Adipocyte (in vitro differentiated cells): ENCODE results near the gene CELSR3.

Source experiments
- DNase-seq: peaks from one replicate; pipeline ENCODE4 v3.0.0-alpha.2; 2015; ENCODE audit warnings: low read depth
- H3K27me3 ChIP-seq: replicated peaks from 2 replicates; pipeline ENCODE4 v1.7.0; 2013; ENCODE audit warnings: mild to moderate bottlenecking, low read length, moderate library complexity; ENCODE audit not compliant: control insufficient read depth, insufficient read depth
- H3K36me3 ChIP-seq: 2 replicates; pipeline ENCODE4 v1.7.0; 2013; ENCODE audit warnings: low read length, mild to moderate bottlenecking, moderate library complexity; ENCODE audit not compliant: control insufficient read depth, insufficient read depth, severe bottlenecking
- H3K4me1 ChIP-seq: 2 replicates; pipeline ENCODE4 v1.7.0; 2013; ENCODE audit warnings: mild to moderate bottlenecking, low read length, moderate library complexity; ENCODE audit not compliant: control insufficient read depth, insufficient read depth
- H3K4me3 ChIP-seq: 2 replicates; pipeline ENCODE4 v1.7.0; 2013; ENCODE audit warnings: mild to moderate bottlenecking, low read length, moderate library complexity
- H3K9ac ChIP-seq: 2 replicates; pipeline ENCODE4 v1.7.0; 2013; ENCODE audit warnings: mild to moderate bottlenecking, low read length, moderate library complexity
- H3K9me3 ChIP-seq: 2 replicates; pipeline ENCODE4 v1.7.0; 2013; ENCODE audit warnings: mild to moderate bottlenecking, low read length, moderate library complexity; ENCODE audit not compliant: control insufficient read depth

Gene CELSR3

DNA sequence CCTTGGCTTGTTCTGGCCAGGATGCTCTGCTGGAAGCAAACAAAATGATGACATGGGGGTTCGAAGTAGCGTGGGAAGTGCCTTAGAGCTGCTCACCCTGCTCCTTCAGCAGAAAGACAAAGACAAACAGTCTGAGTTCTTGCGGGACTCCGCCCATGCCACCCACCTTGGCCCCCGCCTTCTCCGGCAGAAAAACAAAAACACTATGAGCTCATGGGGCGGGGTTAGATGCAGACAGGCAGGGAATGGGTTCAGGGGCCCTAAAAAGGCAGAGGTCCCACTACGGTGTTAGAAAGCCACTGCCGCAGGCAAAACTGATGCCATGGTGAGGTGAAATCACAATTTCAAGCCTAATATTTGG, 32.7 kb upstream of the CELSR3 start:
- peak overlapping the region; percentile 91 for H3K9ac ChIP-seq
- H3K4me3 ChIP-seq: peak overlapping the region; percentile 87
- H3K36me3 ChIP-seq: peaks cover 65% of the 10 kb centered on the region
- peaks cover 48% of the 10 kb centered on the region for H3K4me1 ChIP-seq
- H3K27me3 ChIP-seq: no peaks in the 10 kb centered on the region
- no peaks in the 10 kb centered on the region for H3K9me3 ChIP-seq
- DNase-seq: peak; percentile 64

DNA sequence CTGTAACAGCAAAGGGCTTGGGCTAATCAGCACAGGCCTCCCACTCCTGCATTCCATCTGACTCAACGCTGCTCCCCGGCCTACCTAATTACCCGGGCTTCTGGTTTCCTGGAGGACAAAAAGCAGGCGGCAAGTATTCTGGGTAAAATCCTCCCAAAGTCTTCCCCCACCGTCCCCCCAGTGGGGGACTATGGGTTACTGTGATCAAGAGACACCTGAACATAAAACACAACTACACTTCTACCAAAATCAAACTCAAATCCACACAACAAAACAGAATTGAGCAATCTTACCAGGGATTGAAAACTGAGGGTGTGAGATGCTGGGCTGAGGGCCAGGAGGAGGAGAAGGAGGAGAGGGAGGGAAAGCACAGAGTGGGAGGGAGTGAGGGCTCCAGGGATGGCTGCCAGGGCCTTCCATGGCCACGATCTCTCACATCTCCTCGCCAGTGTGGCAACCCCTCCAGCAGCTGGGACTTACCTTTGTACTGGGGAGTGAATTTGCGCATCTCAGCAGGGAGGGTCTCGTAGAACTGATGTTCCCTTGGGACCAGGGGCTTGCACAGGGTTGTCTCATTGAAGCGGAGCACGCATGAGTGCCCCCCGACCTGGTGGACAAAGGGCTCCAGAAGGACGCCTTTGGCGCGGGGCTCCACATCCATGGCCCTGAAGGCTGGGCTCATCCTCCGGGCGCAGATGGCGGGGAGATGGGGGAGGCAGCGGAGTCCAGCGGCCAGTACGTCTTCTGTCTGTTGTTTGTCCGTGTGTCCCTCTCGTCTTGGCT, 32.1 kb upstream of the CELSR3 start:
- DNase-seq: peak; percentile 95
- Histone ChIP-seq H3K36me3 (peaks cover 65% of the 10 kb centered on the region), H3K4me3 (peak overlapping the region; percentile 87)

DNA sequence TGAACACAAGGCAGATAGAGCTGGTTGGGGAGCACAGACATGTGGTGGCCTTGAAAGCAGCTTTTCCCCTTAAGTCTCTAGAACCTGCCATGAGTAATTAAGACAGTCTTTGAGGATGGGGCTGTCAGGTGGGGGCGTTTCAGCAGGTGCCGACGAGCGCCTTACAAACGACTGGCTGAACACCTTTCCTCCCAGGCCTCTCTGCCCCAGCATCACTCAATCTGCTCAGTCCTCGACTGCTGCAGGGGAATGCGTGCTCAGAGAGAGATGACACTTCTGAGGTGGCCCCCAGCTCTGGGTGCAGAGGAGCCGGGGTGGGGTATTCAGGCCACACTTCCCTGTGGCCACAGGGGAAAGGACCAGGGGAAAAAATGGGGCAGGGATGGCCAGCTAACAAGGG, 31.1 kb upstream of the CELSR3 start:
- H3K27me3 ChIP-seq: no peaks in the 10 kb centered on the region
- H3K4me3 ChIP-seq: peak overlapping the region; percentile 87
- H3K9ac ChIP-seq: peak overlapping the region; percentile 91
- peaks cover 65% of the 10 kb centered on the region for H3K36me3 ChIP-seq
- H3K9me3 ChIP-seq: no peaks in the 10 kb centered on the region
- H3K4me1 ChIP-seq: peaks cover 43% of the 10 kb centered on the region
- no peak for DNase-seq

More for the DNA sequence above, 32.1 kb upstream of the CELSR3 start:
- Histone ChIP-seq H3K9ac (peak overlapping the region; percentile 91), H3K9me3 (no peaks in the 10 kb centered on the region), H3K27me3 (no peaks in the 10 kb centered on the region), H3K4me1 (peaks cover 43% of the 10 kb centered on the region)

DNA sequence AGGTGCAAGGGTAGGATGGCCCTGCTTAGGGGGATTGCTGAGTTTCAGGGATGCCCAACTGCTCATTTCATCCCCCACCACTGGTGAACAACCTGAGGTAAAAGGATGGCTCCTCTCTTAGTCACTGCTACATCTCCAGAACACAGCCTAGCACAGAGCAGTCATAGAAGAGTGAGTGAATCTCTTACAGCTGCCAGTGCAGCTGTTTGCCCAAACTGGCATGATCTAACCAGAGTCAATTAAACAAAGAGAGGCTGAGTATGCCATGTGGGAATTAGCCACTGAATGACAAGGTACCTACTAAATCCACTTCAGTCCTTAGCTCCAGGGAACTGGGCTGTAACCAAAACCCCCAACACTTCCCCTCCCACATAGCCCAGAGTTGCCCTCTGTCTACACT, 29.9 kb upstream of the CELSR3 start:
- Histone ChIP-seq H3K4me1 (peaks cover 41% of the 10 kb centered on the region), H3K9ac (peak overlapping the region; percentile 91), H3K4me3 (peak overlapping the region; percentile 87), H3K9me3 (no peaks in the 10 kb centered on the region), H3K36me3 (peaks cover 69% of the 10 kb centered on the region), H3K27me3 (no peaks in the 10 kb centered on the region)
- no peak for DNase-seq

DNA sequence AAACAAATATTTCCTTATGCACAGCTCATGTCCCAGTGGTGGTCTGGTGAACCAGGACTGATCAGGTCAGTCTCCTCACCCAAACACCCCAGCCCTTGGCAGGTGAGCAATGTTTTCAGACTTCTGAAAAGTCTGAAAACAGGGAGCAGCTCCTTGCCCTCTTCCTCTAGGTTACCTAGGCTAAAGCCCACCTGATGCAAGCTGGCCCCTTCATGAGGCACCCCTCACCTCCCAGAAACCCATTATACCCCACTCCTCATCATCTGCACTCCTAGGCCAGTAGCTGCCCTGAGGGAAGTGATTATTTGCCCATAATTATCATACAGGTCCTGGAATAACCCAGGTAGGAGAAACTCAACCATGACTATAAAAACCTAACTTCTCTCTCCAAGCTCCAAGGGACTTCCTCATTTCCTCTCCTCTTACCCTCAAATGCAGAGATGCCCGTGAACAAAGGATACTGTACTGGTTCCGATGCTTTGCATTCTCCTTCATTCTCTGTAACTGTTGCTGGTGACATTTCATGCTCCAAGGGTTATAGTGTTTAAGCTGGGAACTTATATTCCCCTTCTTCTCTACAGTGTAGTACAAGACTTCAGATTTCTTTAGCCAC, 28.3 kb upstream of the CELSR3 start:
- H3K36me3 ChIP-seq: peaks cover 71% of the 10 kb centered on the region
- no peaks in the 10 kb centered on the region for H3K27me3 ChIP-seq
- H3K9ac ChIP-seq: no peak overlapping the region
- no peaks in the 10 kb centered on the region for H3K9me3 ChIP-seq
- H3K4me3 ChIP-seq: no peak overlapping the region
- peaks cover 32% of the 10 kb centered on the region for H3K4me1 ChIP-seq
- no peak for DNase-seq

DNA sequence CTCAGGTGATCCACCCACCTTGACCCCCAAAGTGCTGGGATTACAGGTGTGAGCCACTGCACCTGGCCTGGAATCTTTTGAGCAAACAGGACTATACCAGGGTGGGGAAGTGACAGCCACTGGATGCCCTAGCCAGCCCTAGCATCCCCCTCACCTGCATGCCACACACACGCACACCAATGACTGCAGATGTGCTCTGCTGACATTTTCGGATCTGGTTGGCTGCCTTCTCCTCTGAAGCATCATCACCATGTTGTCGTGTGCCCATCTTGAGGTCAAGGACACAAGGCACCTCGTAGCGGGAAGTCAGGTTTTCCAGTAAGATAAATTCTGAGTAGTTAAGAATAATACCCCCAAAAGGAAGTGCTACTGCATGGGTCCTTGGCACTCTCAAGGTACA, 26.7 kb upstream of the CELSR3 start:
- Histone ChIP-seq H3K36me3 (peaks cover 67% of the 10 kb centered on the region), H3K9ac (no peak overlapping the region), H3K27me3 (no peaks in the 10 kb centered on the region), H3K4me1 (peaks cover 29% of the 10 kb centered on the region), H3K9me3 (no peaks in the 10 kb centered on the region), H3K4me3 (no peak overlapping the region)
- no peak for DNase-seq

DNA sequence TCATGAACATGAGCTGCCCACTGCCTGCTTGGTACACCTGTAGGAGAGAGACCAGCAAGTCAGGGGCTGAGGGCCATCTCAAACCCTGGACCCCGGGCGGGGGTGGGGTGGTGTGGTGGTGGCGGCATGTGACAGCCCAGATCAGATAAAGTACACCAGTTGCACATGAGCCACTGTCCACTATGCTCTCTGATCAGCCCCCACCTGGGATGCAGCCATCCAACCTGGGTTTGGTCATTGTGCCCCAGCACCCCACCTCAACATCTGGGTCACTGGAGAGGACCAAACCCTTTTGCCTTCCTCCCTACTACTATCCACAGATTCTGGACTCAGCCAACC, 26.0 kb upstream of the CELSR3 start:
- no peak for DNase-seq
- H3K9me3 ChIP-seq: no peaks in the 10 kb centered on the region
- H3K4me3 ChIP-seq: no peak overlapping the region
- H3K36me3 ChIP-seq: peaks cover 64% of the 10 kb centered on the region
- no peaks in the 10 kb centered on the region for H3K27me3 ChIP-seq
- H3K4me1 ChIP-seq: peaks cover 29% of the 10 kb centered on the region
- no peak overlapping the region for H3K9ac ChIP-seq

DNA sequence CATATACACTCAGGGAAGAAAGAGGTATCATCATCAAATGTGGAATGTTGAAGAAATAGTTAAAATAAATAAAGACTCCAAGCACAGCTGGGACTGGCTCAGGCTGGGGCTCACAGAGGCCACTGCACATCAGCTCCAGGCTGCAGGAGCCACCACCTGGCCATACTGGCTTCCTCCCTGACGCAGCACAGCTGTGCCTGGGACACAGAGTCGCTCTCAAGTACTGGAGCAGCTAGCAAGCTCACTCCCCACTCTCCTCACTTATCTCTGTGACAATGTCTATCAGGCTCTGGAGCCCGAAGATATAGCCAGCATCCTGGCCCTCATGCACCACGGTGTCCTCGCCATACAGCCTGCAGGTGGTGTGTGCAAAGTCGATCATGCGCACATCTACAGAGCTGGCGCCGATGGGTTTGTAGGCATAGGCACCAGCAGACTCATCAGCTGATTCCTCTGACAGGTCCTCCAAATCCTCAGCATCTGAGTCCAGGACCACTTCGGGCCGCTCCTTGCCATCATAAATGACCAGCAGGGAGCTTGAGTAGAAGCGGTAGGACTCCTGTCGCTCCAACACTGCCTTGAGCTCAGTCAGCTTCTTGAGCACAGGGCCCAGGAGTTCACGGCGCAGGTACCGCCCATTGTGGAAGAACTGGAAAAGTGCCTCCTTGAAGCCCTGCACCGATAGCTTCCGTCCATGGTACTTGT, 25.5 kb upstream of the CELSR3 start:
- Histone ChIP-seq H3K9ac (no peak overlapping the region), H3K36me3 (peaks cover 59% of the 10 kb centered on the region), H3K4me1 (peaks cover 28% of the 10 kb centered on the region), H3K9me3 (no peaks in the 10 kb centered on the region), H3K27me3 (no peaks in the 10 kb centered on the region), H3K4me3 (no peak overlapping the region)
- DNase-seq: no peak

DNA sequence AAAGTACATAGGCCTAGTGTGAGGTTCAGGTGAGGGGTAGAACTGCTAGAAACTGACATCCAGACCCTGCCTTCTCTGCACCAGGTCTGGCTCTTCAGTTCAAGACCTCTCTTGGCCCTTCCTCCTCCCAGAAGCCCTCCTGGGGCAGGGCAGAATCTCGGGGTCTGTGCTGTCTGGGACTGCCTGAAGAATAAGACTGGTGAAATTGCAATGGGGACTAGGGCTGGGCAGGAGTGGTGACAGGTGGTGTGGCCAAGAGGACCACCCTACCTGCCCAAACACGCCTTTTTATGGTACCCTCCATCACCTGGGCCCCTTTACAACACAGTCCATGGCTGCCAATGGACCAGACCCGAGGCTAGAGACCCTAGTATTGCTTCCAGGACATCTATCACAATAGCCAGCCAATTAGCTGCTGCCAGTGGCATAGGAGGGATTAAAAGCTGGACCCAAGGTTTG, 24.6 kb upstream of the CELSR3 start:
- Histone ChIP-seq H3K9me3 (no peaks in the 10 kb centered on the region), H3K4me3 (no peak overlapping the region), H3K36me3 (peaks cover 51% of the 10 kb centered on the region), H3K27me3 (no peaks in the 10 kb centered on the region), H3K9ac (no peak overlapping the region), H3K4me1 (peaks cover 20% of the 10 kb centered on the region)
- no peak for DNase-seq

DNA sequence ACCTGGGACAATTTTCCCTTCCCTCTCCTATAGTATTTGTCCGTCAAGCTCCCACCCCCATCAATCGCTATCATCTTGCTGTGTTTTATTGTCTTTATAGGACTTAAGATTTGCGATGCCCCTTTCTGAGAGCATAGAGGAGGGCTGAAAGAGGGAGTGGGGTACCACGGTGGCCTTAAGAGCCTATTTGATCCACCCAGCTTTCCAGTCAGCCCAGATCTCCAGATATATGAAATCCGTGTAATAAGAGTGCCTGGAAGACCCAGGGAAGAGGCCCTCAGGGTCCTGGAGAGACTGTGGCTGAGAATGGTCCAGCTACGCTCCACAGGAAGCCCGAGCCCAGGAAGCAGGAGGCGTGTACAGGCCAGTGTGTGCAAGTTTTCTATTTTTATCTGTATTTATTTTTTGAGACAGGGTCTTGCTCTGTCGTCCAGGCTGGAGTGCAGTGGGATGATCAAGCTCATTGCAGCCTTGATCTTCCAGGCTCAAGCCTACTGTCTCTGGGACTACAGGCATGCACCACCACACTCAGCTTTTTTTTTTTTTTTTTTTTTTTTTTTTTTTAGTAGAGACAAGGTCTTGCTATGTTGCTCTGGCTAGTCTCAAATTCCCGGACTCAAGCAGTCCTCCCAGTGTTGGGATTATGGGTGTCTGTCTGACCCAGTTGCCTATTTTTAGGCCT, 24.0 kb upstream of the CELSR3 start:
- H3K9me3 ChIP-seq: no peaks in the 10 kb centered on the region
- H3K4me1 ChIP-seq: peaks cover 19% of the 10 kb centered on the region
- H3K4me3 ChIP-seq: peak overlapping the region; percentile 93
- DNase-seq: no peak
- H3K9ac ChIP-seq: no peak overlapping the region
- peaks cover 52% of the 10 kb centered on the region for H3K36me3 ChIP-seq
- H3K27me3 ChIP-seq: no peaks in the 10 kb centered on the region
